GM12864 (cell line): Measurements from ENCODE around the gene MON1B.
A peak's percentile ranks its signal among the peaks of the same experiment; 100 is the strongest.
"Not testable (repeated sequence)": the region's sequence is repeated elsewhere in the genome, so short reads cannot be mapped to it uniquely, and the experiment has no call there.

Experiments used
- DNase-seq: peaks from one replicate; pipeline ENCODE4 v3.0.0-alpha.2; 2011; ENCODE audit warnings: low read depth
- H3K4me3 ChIP-seq: 2 replicates; pipeline ENCODE4 v1.5.1; 2011; ENCODE audit warnings: mild to moderate bottlenecking, low read depth, low read length, control low read depth
- TF ChIP-seq, protein P1 (sequence below): IDR thresholded peaks from 2 replicates; pipeline ENCODE4 v1.5.1; 2011; ENCODE audit warnings: low read depth, mild to moderate bottlenecking, moderate library complexity, low read length, control low read depth, inconsistent platforms; ENCODE audit errors: missing control alignments

Gene MON1B

DNA sequence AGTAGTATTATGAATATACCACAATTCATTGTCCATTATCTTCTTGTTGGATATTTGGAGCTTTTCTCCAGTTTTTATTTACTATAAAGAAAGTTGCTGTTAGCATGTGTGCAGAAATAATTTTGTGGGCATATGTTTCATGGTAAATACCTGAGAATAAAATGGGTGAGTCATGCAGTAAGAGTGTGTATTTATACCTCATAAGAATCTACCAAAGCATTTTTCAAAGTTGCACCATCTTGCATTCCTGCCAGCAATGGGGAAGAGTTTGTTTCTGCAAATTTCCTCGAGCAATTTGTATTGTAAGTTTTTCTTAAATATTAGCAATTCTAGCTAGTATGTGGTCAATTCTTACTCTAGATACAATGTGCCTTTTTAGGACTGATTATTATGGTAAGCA is 7.9 kb upstream of the MON1B start:
- H3K4me3 ChIP-seq, result no peak overlapping the region
- TF ChIP-seq, protein P1, sequence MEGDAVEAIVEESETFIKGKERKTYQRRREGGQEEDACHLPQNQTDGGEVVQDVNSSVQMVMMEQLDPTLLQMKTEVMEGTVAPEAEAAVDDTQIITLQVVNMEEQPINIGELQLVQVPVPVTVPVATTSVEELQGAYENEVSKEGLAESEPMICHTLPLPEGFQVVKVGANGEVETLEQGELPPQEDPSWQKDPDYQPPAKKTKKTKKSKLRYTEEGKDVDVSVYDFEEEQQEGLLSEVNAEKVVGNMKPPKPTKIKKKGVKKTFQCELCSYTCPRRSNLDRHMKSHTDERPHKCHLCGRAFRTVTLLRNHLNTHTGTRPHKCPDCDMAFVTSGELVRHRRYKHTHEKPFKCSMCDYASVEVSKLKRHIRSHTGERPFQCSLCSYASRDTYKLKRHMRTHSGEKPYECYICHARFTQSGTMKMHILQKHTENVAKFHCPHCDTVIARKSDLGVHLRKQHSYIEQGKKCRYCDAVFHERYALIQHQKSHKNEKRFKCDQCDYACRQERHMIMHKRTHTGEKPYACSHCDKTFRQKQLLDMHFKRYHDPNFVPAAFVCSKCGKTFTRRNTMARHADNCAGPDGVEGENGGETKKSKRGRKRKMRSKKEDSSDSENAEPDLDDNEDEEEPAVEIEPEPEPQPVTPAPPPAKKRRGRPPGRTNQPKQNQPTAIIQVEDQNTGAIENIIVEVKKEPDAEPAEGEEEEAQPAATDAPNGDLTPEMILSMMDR, result no peak

DNA sequence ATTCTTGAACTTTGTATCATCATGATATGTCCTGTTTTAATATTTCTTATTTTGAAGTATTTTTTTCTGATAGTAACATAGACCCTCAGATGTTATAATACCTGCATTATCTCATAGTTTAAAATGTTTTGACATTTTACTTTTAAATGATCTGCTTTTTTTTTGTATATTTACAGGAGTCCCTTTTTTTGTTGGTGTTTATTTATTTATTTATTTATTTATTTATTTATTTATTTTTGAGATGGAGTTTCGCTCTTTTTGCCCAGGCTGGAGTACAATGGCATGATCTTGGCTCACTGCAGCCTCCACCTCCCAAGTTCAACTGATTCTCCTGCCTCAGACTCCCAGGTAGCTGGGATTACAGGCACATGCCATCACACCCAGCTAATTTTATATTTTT is 4.7 kb upstream of the MON1B start:
- DNase-seq, H3K4me3 ChIP-seq: not testable (repeated sequence)

More for the DNA sequence above, 7.9 kb upstream of the MON1B start:
- no peak for DNase-seq

DNA sequence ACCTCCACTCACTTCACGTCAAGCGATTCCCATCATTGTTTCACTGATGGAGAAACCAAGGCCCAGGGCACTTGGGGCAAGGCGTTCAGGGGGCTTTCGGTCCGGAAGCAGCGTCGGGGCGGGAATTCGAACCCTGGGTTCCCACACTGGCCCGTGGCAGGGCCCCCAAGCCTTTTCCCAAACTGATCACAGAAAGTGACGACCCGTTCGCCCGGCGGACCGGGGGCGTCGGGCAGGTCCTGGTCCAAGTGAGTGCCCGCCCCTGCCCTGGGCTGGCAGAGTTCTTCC is 856 bp upstream of the MON1B start:
- no peak for DNase-seq
- peak overlapping the region; percentile 88 for H3K4me3 ChIP-seq
- TF ChIP-seq, protein P1, result no peak

DNA sequence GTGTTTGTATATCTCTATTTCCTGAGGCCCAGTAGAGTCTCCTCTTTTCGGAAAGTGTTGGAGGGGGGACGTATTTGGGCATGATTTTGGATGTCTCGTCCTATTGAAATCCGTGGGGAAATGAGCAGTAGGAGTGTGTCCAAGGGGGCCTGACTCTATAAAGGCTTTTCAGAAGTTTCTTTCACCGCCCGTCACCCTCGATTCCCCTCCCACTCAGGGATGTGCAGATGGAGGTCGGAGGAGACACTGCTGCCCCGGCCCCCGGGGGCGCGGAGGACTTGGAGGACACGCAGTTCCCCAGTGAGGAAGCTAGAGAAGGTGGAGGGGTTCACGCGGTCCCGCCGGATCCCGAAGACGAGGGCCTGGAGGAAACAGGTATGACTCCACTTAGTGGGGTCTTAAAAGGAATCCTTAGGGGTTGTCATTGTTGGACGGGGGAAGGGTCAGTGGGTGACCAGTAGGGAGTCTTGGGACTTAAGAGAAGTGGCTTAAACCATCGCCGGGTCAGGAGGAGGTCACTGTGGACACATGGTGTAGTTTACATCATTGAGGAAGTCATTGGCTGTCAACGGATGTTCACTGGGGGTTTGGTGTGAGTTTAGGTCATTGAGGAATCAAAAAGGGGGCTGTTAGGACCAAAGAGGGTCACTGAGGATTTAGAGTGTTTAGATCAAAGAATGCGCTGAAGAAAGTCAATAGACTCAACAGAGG is 424 bp downstream of the MON1B start:
- TF ChIP-seq, protein P1, result no peak
- no peak for DNase-seq
- peak overlapping the region; percentile 88 for H3K4me3 ChIP-seq

DNA sequence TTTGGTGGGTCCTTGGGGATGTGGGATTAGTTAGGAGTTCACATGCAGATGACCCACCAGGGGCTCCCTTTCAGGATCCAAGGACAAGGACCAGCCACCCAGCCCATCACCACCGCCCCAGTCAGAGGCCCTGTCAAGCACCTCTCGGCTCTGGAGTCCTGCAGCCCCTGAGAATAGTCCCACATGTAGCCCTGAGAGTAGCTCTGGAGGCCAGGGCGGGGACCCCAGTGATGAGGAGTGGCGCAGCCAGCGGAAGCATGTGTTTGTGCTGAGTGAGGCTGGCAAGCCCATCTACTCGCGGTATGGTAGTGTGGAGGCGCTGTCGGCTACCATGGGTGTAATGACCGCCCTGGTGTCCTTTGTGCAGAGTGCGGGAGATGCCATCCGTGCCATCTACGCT is 2.4 kb downstream of the MON1B start:
- no peak for DNase-seq
- H3K4me3 ChIP-seq, result no peak overlapping the region
- TF ChIP-seq, protein P1, result no peak

DNA sequence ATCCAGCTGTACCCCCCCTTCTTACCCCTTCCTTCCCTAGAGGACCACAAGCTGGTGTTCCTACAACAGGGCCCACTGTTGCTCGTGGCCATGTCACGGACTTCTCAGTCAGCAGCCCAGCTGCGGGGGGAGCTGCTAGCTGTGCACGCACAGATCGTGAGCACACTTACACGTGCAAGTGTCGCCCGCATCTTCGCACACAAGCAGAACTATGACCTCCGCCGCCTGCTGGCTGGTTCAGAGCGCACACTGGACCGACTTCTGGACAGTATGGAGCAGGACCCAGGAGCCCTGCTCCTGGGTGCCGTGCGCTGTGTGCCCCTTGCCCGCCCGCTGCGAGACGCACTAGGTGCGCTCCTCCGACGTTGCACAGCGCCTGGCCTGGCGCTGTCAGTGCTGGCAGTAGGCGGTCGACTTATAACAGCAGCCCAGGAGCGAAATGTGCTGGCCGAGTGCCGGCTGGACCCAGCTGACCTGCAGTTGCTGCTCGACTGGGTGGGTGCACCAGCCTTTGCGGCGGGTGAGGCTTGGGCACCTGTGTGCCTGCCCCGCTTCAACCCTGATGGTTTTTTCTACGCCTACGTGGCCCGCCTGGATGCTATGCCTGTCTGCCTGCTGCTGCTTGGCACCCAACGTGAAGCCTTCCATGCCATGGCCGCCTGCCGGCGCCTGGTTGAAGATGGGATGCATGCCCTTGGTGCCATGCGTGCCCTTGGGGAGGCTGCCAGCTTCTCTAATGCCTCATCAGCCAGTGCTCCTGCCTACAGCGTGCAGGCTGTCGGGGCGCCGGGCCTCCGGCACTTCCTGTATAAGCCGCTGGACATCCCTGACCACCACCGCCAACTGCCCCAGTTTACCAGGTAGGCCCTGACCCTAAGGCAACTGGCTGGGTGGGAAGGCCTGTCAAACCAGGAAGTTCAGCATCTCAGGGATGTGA is 3.6 kb downstream of the MON1B start:
- TF ChIP-seq, protein P1, result no peak
- no peak for DNase-seq
- H3K4me3 ChIP-seq, result no peak overlapping the region

DNA sequence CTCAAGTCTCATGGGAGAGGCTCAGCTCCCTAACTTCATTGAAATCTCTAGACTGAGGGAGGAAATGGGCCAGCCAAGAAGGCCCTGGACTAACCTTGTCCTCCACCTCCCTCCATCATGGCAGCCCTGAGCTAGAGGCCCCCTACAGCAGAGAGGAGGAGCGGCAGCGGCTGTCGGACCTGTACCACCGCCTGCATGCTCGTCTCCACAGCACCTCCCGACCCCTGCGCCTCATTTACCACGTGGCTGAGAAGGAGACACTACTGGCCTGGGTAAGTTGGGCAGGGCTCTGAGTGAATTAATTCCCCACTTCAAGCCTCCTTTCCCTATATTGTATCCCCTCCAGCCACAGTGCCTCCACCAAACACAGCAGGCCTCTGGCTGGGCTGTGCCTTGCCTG is 4.4 kb downstream of the MON1B start:
- TF ChIP-seq, protein P1, result no peak
- DNase-seq, result no peak

More for the DNA sequence above, 4.4 kb downstream of the MON1B start:
- H3K4me3 ChIP-seq, result no peak overlapping the region
